IPS-18a (cell line): ENCODE measurements around the gene HEG1.

Experiments
- H3K27ac ChIP-seq: one replicate; pipeline ENCODE4 v1.5.1; 2013; ENCODE audit warnings: low read length
- H3K27me3 ChIP-seq: one replicate; pipeline ENCODE4 v1.6.1; 2013; ENCODE audit warnings: mild to moderate bottlenecking, low read length; ENCODE audit not compliant: control insufficient read depth, insufficient read depth
- H3K36me3 ChIP-seq: one replicate; pipeline ENCODE4 v1.6.1; 2013; ENCODE audit warnings: low read depth, low read length; ENCODE audit not compliant: control insufficient read depth
- H3K4me1 ChIP-seq: one replicate; pipeline ENCODE4 v1.6.1; 2013; ENCODE audit warnings: low read depth, low read length; ENCODE audit not compliant: control insufficient read depth
- H3K4me3 ChIP-seq: one replicate; pipeline ENCODE4 v1.5.1; 2013; ENCODE audit warnings: low read length
- H3K9ac ChIP-seq: one replicate; pipeline ENCODE4 v1.6.1; 2013; ENCODE audit warnings: mild to moderate bottlenecking, low read length, moderate library complexity
- H3K9me3 ChIP-seq: one replicate; pipeline ENCODE4 v1.6.1; 2013; ENCODE audit warnings: low read depth, low read length; ENCODE audit not compliant: control insufficient read depth

HEG1 gene

GRCh38 chr3:125023833-125024555, 31.8 kb downstream of the HEG1 start:
- Histone ChIP-seq H3K27ac (no peak overlapping the region), H3K27me3 (no peaks in the 10 kb centered on the region), H3K9ac (no peak overlapping the region), H3K36me3 (peaks cover 24% of the 10 kb centered on the region), H3K4me3 (no peak overlapping the region), H3K4me1 (no peaks in the 10 kb centered on the region), H3K9me3 (no peaks in the 10 kb centered on the region)

- peaks cover 23% of the 10 kb centered on the region for H3K36me3 ChIP-seq
- no peak overlapping the region for H3K4me3 ChIP-seq
- no peaks in the 10 kb centered on the region for H3K27me3 ChIP-seq
- no peak overlapping the region for H3K27ac ChIP-seq
- H3K9me3 ChIP-seq: no peaks in the 10 kb centered on the region
- H3K9ac ChIP-seq: no peak overlapping the region
- no peaks in the 10 kb centered on the region for H3K4me1 ChIP-seq
These were observed 33.6 kb downstream of the HEG1 start for GRCh38 chr3:125022206-125022605.

- Histone ChIP-seq H3K4me3 (no peak overlapping the region), H3K4me1 (no peaks in the 10 kb centered on the region), H3K9me3 (no peaks in the 10 kb centered on the region), H3K27me3 (no peaks in the 10 kb centered on the region), H3K36me3 (peaks cover 12% of the 10 kb centered on the region), H3K9ac (no peak overlapping the region), H3K27ac (no peak overlapping the region)
These were observed 36.5 kb downstream of the HEG1 start for GRCh38 chr3:125019271-125019670.

GRCh38 chr3:125017406-125017805, 38.4 kb downstream of the HEG1 start:
- no peak overlapping the region for H3K9ac ChIP-seq
- H3K9me3 ChIP-seq: no peaks in the 10 kb centered on the region
- H3K27me3 ChIP-seq: no peaks in the 10 kb centered on the region
- no peak overlapping the region for H3K27ac ChIP-seq
- peaks cover 26% of the 10 kb centered on the region for H3K36me3 ChIP-seq
- H3K4me3 ChIP-seq: no peak overlapping the region
- H3K4me1 ChIP-seq: no peaks in the 10 kb centered on the region

DNA sequence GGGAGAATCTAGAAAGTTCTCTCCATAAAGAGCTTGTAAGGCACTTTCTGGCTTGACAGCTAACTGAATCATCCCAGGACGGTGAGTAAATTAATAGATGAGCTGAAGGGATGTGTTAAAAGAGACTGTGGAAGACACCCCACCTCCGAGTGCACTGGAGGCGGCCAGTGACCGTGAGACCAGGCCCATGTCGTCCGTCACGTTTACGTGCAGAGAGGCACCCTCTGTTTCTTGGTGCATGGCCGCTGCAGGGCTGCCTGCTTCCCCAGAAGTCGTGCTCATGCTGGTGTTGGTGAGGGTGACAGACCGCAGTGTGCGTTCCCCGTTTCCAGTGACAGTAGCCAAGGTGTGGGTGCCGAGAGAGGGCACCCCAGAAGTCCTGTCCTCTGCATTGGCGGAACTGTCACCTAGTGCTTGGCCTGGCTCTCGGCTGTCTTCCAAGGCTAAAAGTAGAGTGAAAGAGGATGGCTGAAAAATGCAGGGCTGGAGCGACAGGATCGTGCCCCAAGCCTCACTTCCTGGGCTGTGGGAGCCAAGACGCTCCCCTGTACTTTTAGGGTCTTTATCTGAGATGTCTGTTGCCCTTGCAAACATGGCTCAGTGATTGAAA, 41.1 kb downstream of the HEG1 start:
- H3K27ac ChIP-seq: no peak overlapping the region
- H3K36me3 ChIP-seq: peaks cover 33% of the 10 kb centered on the region
- no peak overlapping the region for H3K4me3 ChIP-seq
- no peaks in the 10 kb centered on the region for H3K4me1 ChIP-seq
- H3K27me3 ChIP-seq: no peaks in the 10 kb centered on the region
- no peak overlapping the region for H3K9ac ChIP-seq
- no peaks in the 10 kb centered on the region for H3K9me3 ChIP-seq

- no peak overlapping the region for H3K9ac ChIP-seq
- no peaks in the 10 kb centered on the region for H3K9me3 ChIP-seq
- no peak overlapping the region for H3K4me3 ChIP-seq
- H3K4me1 ChIP-seq: no peaks in the 10 kb centered on the region
- no peaks in the 10 kb centered on the region for H3K27me3 ChIP-seq
- peaks cover 33% of the 10 kb centered on the region for H3K36me3 ChIP-seq
- no peak overlapping the region for H3K27ac ChIP-seq
These were observed 42.7 kb downstream of the HEG1 start for GRCh38 chr3:125013095-125013494.

GRCh38 chr3:125011941-125012340, 43.9 kb downstream of the HEG1 start:
- H3K27me3 ChIP-seq: no peaks in the 10 kb centered on the region
- H3K36me3 ChIP-seq: peaks cover 33% of the 10 kb centered on the region
- H3K4me1 ChIP-seq: no peaks in the 10 kb centered on the region
- no peak overlapping the region for H3K4me3 ChIP-seq
- H3K9ac ChIP-seq: no peak overlapping the region
- H3K9me3 ChIP-seq: no peaks in the 10 kb centered on the region
- no peak overlapping the region for H3K27ac ChIP-seq

DNA sequence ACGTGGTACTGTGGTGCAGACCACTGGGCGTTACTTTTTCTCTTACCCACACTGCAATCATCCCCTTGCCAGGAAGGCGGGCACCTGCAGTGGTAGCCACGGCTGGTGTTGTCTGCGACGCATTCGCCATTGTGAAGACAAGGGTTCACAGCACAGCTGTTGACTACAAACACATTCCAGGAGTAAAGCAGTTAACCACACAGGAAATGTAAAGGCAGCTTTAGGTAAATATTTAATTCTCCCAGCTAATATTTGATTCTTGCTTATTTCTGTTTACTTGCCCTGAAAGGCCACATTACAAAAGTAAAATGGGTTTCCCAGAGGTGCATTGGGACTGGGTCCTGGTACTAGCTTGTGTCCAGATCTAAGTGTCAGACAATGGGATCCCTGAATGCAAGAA, 45.4 kb downstream of the HEG1 start:
- Histone ChIP-seq H3K4me3 (no peak overlapping the region), H3K27me3 (no peaks in the 10 kb centered on the region), H3K4me1 (no peaks in the 10 kb centered on the region), H3K36me3 (peaks cover 33% of the 10 kb centered on the region), H3K27ac (no peak overlapping the region), H3K9me3 (no peaks in the 10 kb centered on the region), H3K9ac (no peak overlapping the region)

GRCh38 chr3:125008766-125009165, 47.0 kb downstream of the HEG1 start:
- H3K4me1 ChIP-seq: no peaks in the 10 kb centered on the region
- no peaks in the 10 kb centered on the region for H3K27me3 ChIP-seq
- H3K9me3 ChIP-seq: no peaks in the 10 kb centered on the region
- H3K9ac ChIP-seq: no peak overlapping the region
- H3K4me3 ChIP-seq: no peak overlapping the region
- H3K36me3 ChIP-seq: peaks cover 32% of the 10 kb centered on the region
- H3K27ac ChIP-seq: no peak overlapping the region

- no peak overlapping the region for H3K27ac ChIP-seq
- H3K27me3 ChIP-seq: no peaks in the 10 kb centered on the region
- no peaks in the 10 kb centered on the region for H3K9me3 ChIP-seq
- H3K4me1 ChIP-seq: no peaks in the 10 kb centered on the region
- H3K4me3 ChIP-seq: no peak overlapping the region
- peaks cover 16% of the 10 kb centered on the region for H3K36me3 ChIP-seq
- H3K9ac ChIP-seq: no peak overlapping the region
These were observed 49.5 kb downstream of the HEG1 start for GRCh38 chr3:125006291-125006731.

- H3K36me3 ChIP-seq: peaks cover 16% of the 10 kb centered on the region
These were observed 50.1 kb downstream of the HEG1 start for GRCh38 chr3:125005676-125006075.

DNA sequence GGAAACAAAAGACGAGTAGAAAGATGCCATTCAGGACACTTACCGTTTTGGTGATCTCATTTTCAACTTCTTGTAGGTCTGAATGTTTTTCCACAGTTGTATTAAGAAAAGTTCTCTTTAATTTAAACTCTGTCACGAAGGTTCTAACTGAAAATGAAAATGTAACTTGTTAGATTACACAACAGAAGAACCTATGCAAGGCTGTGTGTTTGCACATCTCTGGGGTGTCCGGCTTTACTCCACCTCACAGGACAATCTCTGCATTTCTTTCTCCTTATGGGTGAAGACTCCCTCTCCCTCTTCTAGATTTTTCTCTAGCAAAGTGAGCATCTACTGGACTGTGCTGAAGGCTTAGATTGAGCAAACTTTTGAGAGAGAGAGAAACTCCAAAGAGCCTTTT, 50.6 kb downstream of the HEG1 start:
- H3K27me3 ChIP-seq: no peaks in the 10 kb centered on the region
- no peak overlapping the region for H3K9ac ChIP-seq
- peaks cover 9% of the 10 kb centered on the region for H3K4me1 ChIP-seq
- H3K27ac ChIP-seq: no peak overlapping the region
- H3K4me3 ChIP-seq: no peak overlapping the region
- peaks cover 16% of the 10 kb centered on the region for H3K36me3 ChIP-seq
- no peaks in the 10 kb centered on the region for H3K9me3 ChIP-seq

More at GRCh38 chr3:125005676-125006075, 50.1 kb downstream of the HEG1 start:
- no peak overlapping the region for H3K4me3 ChIP-seq
- H3K4me1 ChIP-seq: peaks cover 5% of the 10 kb centered on the region
- H3K27me3 ChIP-seq: no peaks in the 10 kb centered on the region
- H3K9ac ChIP-seq: no peak overlapping the region
- H3K9me3 ChIP-seq: no peaks in the 10 kb centered on the region
- no peak overlapping the region for H3K27ac ChIP-seq
